Common myeloid progenitor, CD34-positive (primary cell): ENCODE results near the gene STN1.

Experiments used
- CTCF ChIA-PET: fragments of 350-600 bp; sonication (Branson Sonifier 250); formaldehyde crosslinking; loops from one replicate; lab custom pipeline; 2021; ENCODE audit warnings: antibody characterized with exemption; lab: Charles Lee
- POLR2A ChIA-PET: fragments of 350-600 bp; sonication (Branson Sonifier 250); formaldehyde crosslinking; loops from one replicate; lab custom pipeline; 2021; ENCODE audit warnings: antibody characterized with exemption; lab: Charles Lee
- DNase-seq, 3 donors: peaks; one replicate each; pipeline versions ENCODE4 v3.0.0 to v3.0.0-alpha.2; 2013
- H3K27ac ChIP-seq, 2 experiments: 1 replicate in 1 of 2; 2 replicates in 1 of 2; pipeline ENCODE4 v1.7.0; 2013; ENCODE audit warnings: inconsistent platforms in 2 of 2, low read length in 2 of 2, mild to moderate bottlenecking in 2 of 2, low read depth in 1 of 2, moderate library complexity in 1 of 2; ENCODE audit not compliant: severe bottlenecking in 2 of 2, insufficient read depth in 1 of 2, poor library complexity in 1 of 2
- H3K27me3 ChIP-seq, 5 experiments: replicated peaks in 2 of 5; 1 replicate in 3 of 5; 2 replicates in 2 of 5; pipeline versions ENCODE4 v1.6.1 to v1.7.0; 2013; ENCODE audit warnings: low read length in 4 of 5, mild to moderate bottlenecking in 2 of 5, moderate library complexity in 2 of 5, inconsistent platforms in 1 of 5; ENCODE audit not compliant: insufficient read depth in 5 of 5, control insufficient read depth in 4 of 5
- H3K36me3 ChIP-seq, 4 experiments: 1 replicate in 2 of 4; 2 replicates in 2 of 4; pipeline versions ENCODE4 v1.6.1 to v1.7.0; 2013; ENCODE audit warnings: low read length in 3 of 4, control low read depth in 1 of 4, mild to moderate bottlenecking in 1 of 4; ENCODE audit not compliant: control insufficient read depth in 4 of 4, insufficient read depth in 4 of 4
- H3K4me1 ChIP-seq, 4 experiments: 1 replicate in 3 of 4; 2 replicates in 1 of 4; pipeline versions ENCODE4 v1.6.1 to v1.7.1; 2013; ENCODE audit warnings: low read length in 3 of 4, mild to moderate bottlenecking in 3 of 4, control low read depth in 1 of 4, inconsistent platforms in 1 of 4, moderate library complexity in 1 of 4; ENCODE audit not compliant: control insufficient read depth in 4 of 4, insufficient read depth in 4 of 4; ENCODE audit errors: control extremely low read depth in 1 of 4
- H3K4me3 ChIP-seq, 7 experiments: 1 replicate in 4 of 7; 2 replicates in 3 of 7; pipeline versions ENCODE4 v1.5.1 to v1.7.0; 2013; ENCODE audit warnings: mild to moderate bottlenecking in 7 of 7, low read length in 6 of 7, moderate library complexity in 6 of 7, inconsistent platforms in 2 of 7, low read depth in 2 of 7, control low read depth in 1 of 7; ENCODE audit not compliant: insufficient read depth in 4 of 7, control insufficient read depth in 1 of 7; ENCODE audit errors: extremely low read depth in 1 of 7
- H3K9me3 ChIP-seq, 5 experiments: 1 replicate in 4 of 5; 2 replicates in 1 of 5; pipeline versions ENCODE4 v1.6.1 to v1.7.1; 2013; ENCODE audit warnings: low read length in 4 of 5, mild to moderate bottlenecking in 2 of 5, inconsistent platforms in 1 of 5, low read depth in 1 of 5, moderate library complexity in 1 of 5; ENCODE audit not compliant: control insufficient read depth in 4 of 5, insufficient read depth in 2 of 5; ENCODE audit errors: control extremely low read depth in 1 of 5
- WGBS: methylation state at CpG from one replicate; pipeline ENCODE4 v1.1.5; 2013; ENCODE audit not compliant: insufficient coverage; 5-methylcytosine and 5-hydroxymethylcytosine counted together

Gene STN1

GRCh38 chr10:103850572-103850895 is 67.5 kb downstream of the STN1 start:
- no peak for DNase-seq
- peaks cover 0 to 16% (median 8%) of the 10 kb centered on the region in 5 experiments for H3K27me3 ChIP-seq
- POLR2A ChIA-PET = no interaction called here
- 89% methylated on average over 3 of the region's 3 CpGs for WGBS
- no peak overlapping the region for H3K4me3 ChIP-seq
- H3K9me3 ChIP-seq = no peaks in the 10 kb centered on the region
- H3K36me3 ChIP-seq = no peaks in the 10 kb centered on the region
- peaks cover 4 to 60% (median 28%) of the 10 kb centered on the region in 4 experiments for H3K4me1 ChIP-seq
- H3K27ac ChIP-seq = no peak overlapping the region
- CTCF ChIA-PET = interaction anchor here (1.1 to 5.5 kb wide), 2 partner anchors 11 to 138 kb away, joined by 3 to 55 read pairs; no protein-coding TSS in a partner anchor

- POLR2A ChIA-PET = no interaction called here
- H3K9me3 ChIP-seq = no peaks in the 10 kb centered on the region
- H3K4me3 ChIP-seq = no peak overlapping the region
- WGBS = 63% methylated on average over 5 of the region's 8 CpGs
- no peaks in the 10 kb centered on the region for H3K36me3 ChIP-seq
- peaks cover 4 to 60% (median 29%) of the 10 kb centered on the region in 4 experiments for H3K4me1 ChIP-seq
- CTCF ChIA-PET = interaction anchor here (1.1 to 5.5 kb wide), 2 partner anchors 11 to 137 kb away, joined by 3 to 55 read pairs; no protein-coding TSS in a partner anchor
- no peak overlapping the region for H3K27ac ChIP-seq
- no peak for DNase-seq
- H3K27me3 ChIP-seq = peaks cover 0 to 14% (median 8%) of the 10 kb centered on the region in 5 experiments
Observed at GRCh38 chr10:103849880-103850571, 68.0 kb downstream of the STN1 start.

DNA sequence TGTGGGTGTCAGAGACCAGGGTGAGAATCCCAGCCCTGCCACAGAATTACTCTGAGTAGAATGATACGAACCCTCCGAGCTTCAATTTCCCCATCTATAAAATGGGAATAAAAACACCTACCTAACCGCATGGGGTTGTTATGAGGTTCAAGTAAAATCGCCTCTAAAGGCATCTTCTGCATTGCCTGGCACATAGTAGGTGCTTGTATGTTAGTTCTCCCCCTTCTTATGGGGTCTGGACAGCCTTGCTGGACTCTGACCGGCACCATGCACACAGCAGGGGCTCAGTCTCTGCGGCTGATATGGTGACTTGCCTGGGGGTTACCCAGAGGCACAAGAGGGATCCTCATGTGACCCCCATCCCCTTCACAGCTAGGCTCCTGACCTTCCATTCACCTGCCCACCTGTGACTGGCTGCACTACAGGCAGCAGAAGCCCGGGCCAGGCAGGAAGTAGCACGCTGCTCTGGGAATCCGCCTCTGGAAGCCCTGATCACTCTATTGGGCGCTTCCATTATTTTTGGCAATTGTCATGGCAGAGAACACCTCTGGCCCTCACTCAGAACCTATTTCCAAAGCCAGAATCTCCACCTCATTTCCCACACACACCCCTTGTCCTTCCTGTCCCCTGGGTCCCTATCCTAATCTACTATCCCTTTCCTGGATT is 68.6 kb downstream of the STN1 start:
- ChIA-PET POLR2A (no interaction called here), CTCF (interaction anchor here (0.8 to 2.0 kb wide), 11 partner anchors 8 to 142 kb away, joined by 3 to 13 read pairs (median 3); no protein-coding TSS in a partner anchor)
- Histone ChIP-seq H3K27me3 (peaks cover 0 to 8% (median 8%) of the 10 kb centered on the region in 5 experiments), H3K36me3 (no peaks in the 10 kb centered on the region), H3K4me1 (peaks cover 4 to 57% (median 22%) of the 10 kb centered on the region in 4 experiments), H3K9me3 (no peaks in the 10 kb centered on the region), H3K4me3 (no peak overlapping the region), H3K27ac (no peak overlapping the region)
- DNase-seq = no peak
- WGBS = 98% methylated on average over 6 of the region's 10 CpGs

- H3K27me3 ChIP-seq = no peaks in the 10 kb centered on the region
- ChIA-PET POLR2A (no interaction called here), CTCF (interaction anchor here (0.8 to 2.3 kb wide), 18 partner anchors 8 to 140 kb away, joined by 3 to 13 read pairs (median 4); no protein-coding TSS in a partner anchor)
- H3K36me3 ChIP-seq = no peaks in the 10 kb centered on the region
- peaks cover 4 to 54% (median 18%) of the 10 kb centered on the region in 4 experiments for H3K4me1 ChIP-seq
- peak in 2 of 3 donors; percentile 51 to 52 for DNase-seq
- 73% methylated on average over 4 of the region's 8 CpGs for WGBS
- H3K4me3 ChIP-seq = no peak overlapping the region
- no peak overlapping the region for H3K27ac ChIP-seq
- H3K9me3 ChIP-seq = no peaks in the 10 kb centered on the region
Observed at GRCh38 chr10:103847909-103848468, 70.0 kb downstream of the STN1 start.

- no peaks in the 10 kb centered on the region for H3K27me3 ChIP-seq
- ChIA-PET POLR2A (no interaction called here), CTCF (interaction anchor here (1.1 to 2.3 kb wide), 10 partner anchors 10 to 130 kb away, joined by 3 to 13 read pairs (median 6); no protein-coding TSS in a partner anchor)
- H3K36me3 ChIP-seq = no peaks in the 10 kb centered on the region
- no peaks in the 10 kb centered on the region for H3K9me3 ChIP-seq
- WGBS = no CpG with 5 or more reads among the region's 7 CpGs
- no peak for DNase-seq
- peaks cover 4 to 47% (median 18%) of the 10 kb centered on the region in 4 experiments for H3K4me1 ChIP-seq
- H3K4me3 ChIP-seq = no peak overlapping the region
- no peak overlapping the region for H3K27ac ChIP-seq
Observed at GRCh38 chr10:103847346-103847745, 70.6 kb downstream of the STN1 start.

DNA sequence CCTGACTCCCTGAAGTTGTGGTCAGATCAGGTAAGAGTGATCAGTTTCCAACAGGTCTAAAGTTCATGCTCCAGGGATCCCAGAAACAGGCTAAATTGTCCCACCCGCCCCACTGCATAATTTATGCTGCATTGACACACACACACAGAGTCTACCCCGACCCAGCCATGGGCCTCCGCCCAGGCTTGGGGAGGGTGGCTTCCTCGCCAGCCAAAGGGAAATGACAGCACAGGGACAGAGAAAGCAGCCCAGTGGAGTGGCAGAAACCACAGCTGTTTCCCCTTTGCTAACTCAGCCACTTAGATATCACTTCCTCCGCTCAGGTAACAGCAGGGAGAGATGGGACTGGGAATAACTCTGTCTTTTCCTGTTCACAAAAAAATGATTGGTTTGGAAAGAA is 72.0 kb downstream of the STN1 start:
- Histone ChIP-seq H3K9me3 (no peaks in the 10 kb centered on the region), H3K4me1 (peaks cover 4 to 50% (median 18%) of the 10 kb centered on the region in 4 experiments), H3K27me3 (no peaks in the 10 kb centered on the region), H3K27ac (no peak overlapping the region), H3K36me3 (no peaks in the 10 kb centered on the region), H3K4me3 (peak overlapping the region in 2 of 7 experiments; percentile 30 to 43)
- peak; percentile 47 to 83 (median 79) for DNase-seq
- ChIA-PET CTCF (interaction anchor here (1.4 to 2.3 kb wide), 4 partner anchors 11 to 28 kb away, joined by 3 to 10 read pairs (median 7); no protein-coding TSS in a partner anchor), POLR2A (no interaction called here)
- WGBS = 0% methylated on average over 1 of the region's 5 CpGs
